ENCODE data around the gene PRR19.

DNA sequence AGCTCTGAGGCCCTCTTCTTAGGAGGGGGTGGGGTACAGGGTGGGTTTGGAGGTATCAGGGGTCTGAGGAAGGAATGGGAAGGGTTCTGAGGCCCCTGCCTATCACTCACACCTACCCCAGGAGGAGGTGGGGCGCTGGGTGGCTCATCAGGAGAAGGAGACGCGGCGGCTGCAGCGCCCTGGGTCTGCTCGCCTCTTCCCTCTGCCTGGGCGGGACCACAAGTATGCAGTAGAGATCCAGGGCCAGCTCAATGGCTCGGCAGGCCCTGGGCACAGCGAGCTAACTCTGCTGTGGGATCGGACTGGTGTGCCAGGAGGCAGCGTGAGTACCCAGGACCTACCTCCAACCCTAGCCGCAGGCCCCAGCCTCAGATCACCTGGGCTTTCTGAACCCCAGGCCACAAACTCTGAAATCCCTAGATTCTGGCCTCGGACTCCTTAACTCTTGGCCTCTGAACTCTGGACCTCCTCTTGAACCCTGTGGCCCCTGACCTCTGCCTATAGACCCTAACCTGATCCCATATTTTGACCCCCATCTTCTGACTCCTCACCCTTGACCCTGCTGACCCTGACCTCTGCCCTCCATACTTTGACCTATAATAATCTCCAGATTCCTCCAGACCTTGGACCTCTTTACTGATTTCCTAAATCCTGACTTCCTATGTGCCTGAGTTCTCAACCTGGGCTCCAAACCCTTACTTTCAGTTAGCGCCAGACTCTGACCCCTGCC, 47.6 kb downstream of the PRR19 start:
- no peak for TF ChIP-seq POLR2A (IDR thresholded peaks at IDR 0.05; ENCODE audit: low read length)
- TF ChIP-seq GATA1 (IDR thresholded peaks at IDR 0.05; ENCODE audit: low read depth, low read length): no peak
